22Rv1 (cell line): Measurements from ENCODE around the gene PFDN2.

Experiments used
- CTCF ChIP-seq: fragments of 450-650 bp; IDR thresholded peaks from 2 replicates; pipeline ENCODE4 v1.5.1; 2017; ENCODE audit warnings: mild to moderate bottlenecking
- ZFX ChIP-seq: fragments of 450-650 bp; IDR thresholded peaks from 2 replicates; pipeline ENCODE4 v1.6.1; 2017; ENCODE audit warnings: antibody characterized with exemption, borderline replicate concordance

- TF ChIP-seq CTCF (no peak), ZFX (no peak)
Observed at GRCh38 chr1:161073474-161074121, 44.2 kb downstream of the PFDN2 start.
